ENCODE measurements around the gene OCRL. TPM values are rescaled to one million over a fixed set of nuclear protein-coding genes. Genes with fewer than 3 reads are reported as not detected.
A peak's percentile ranks its signal among the peaks of the same experiment; 100 is the strongest.

The OCRL gene
- total and polyA plus RNA-seq, 4 donors = 3.1 to 13.1 (median 5.7) TPM

DNA sequence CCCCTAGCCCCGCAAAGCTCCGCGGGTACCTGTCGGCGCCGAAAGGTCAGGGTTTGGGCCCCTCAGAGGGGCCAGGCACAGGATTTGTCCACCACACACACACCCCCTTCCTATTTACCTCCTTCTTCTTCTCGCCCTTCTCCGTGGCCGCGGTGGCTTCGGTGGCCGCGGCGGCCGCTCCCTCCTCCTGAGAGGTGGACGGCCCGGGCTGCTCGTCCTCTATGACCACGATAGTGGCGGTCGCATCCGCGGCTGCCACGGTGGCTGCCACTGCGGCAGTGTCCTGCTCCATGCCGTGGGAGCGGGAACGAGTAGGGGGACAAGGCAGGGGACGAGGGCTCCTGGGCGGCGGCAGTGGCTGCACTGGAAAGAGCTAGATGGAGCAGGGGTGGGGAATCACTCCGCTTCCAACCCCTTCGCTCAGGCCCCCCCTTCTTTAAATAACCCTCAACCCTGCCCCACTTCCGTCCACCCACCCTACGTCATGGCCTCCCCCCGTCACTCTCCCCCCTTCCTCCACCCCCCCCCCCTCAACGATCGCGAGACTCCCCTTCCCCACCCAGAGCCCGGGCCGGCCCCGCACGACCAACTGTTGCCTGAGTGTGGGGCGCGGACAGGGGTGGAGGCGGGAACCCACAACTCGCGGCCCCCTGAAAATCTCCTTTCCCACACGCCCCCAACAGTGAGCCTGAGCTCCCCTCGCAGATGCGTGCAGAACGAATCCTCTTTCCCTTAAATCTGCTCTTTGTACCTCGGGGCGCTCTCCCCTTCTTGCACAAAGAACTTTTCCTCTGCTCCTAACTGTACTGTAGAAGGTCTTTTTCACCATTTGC is 16.8 kb upstream of the OCRL start, which contains the start of gene SMARCA1:
Gene SMARCA1 (minus strand): TSS at position 412 of the 833 bp plus-strand sequence. CDS start 120 bp downstream, at position 292.
- TF ChIP-seq TAF1 (conservative IDR thresholded peaks at IDR 0.05) (peak; percentile 16), YY1 (IDR thresholded peaks at IDR 0.05) (no peak), JUND (IDR thresholded peaks at IDR 0.05) (no peak), GABPA (IDR thresholded peaks at IDR 0.05 in 1 of 2, conservative IDR thresholded peaks at IDR 0.05 in 1 of 2) (no peak), HNF4A (conservative IDR thresholded peaks at IDR 0.05) (peak; percentile 22 to 34), HNF4G (IDR thresholded peaks at IDR 0.05) (no peak), NR2F2 (IDR thresholded peaks at IDR 0.05) (no peak), RXRA (IDR thresholded peaks at IDR 0.05) (no peak), ATF3 (IDR thresholded peaks at IDR 0.05) (no peak)
- TF ChIP-seq, protein P1, sequence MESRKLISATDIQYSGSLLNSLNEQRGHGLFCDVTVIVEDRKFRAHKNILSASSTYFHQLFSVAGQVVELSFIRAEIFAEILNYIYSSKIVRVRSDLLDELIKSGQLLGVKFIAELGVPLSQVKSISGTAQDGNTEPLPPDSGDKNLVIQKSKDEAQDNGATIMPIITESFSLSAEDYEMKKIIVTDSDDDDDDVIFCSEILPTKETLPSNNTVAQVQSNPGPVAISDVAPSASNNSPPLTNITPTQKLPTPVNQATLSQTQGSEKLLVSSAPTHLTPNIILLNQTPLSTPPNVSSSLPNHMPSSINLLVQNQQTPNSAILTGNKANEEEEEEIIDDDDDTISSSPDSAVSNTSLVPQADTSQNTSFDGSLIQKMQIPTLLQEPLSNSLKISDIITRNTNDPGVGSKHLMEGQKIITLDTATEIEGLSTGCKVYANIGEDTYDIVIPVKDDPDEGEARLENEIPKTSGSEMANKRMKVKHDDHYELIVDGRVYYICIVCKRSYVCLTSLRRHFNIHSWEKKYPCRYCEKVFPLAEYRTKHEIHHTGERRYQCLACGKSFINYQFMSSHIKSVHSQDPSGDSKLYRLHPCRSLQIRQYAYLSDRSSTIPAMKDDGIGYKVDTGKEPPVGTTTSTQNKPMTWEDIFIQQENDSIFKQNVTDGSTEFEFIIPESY (IDR thresholded peaks at IDR 0.05) = no peak
- Histone ChIP-seq H3K4me1 (ENCODE audit: control insufficient read depth in 4 of 4, insufficient read depth in 4 of 4, low read length in 3 of 4) (peaks cover 0 to 17% (median 10%) of the 10 kb centered on the region in 4 donors), H3K9me3 (ENCODE audit: control insufficient read depth in 4 of 4, low read length in 3 of 4) (no peaks in the 10 kb centered on the region), H3K27me3 (ENCODE audit: control insufficient read depth in 4 of 4, insufficient read depth in 4 of 4, low read length in 3 of 4) (no peaks in the 10 kb centered on the region), H3K4me3 (ENCODE audit: low read depth in 1 of 3, low read length in 3 of 3) (peak within 1 kb of the TSS; percentile 45 to 85 (median 83)), H3K9ac (ENCODE audit: low read depth in 1 of 2, low read length in 2 of 2) (peak within 1 kb of the TSS; percentile 5 to 69), H3K36me3 (ENCODE audit: control insufficient read depth in 4 of 4, insufficient read depth in 3 of 4, low read depth in 1 of 4, low read length in 3 of 4) (no peaks in the 10 kb centered on the region), H3K27ac (ENCODE audit: low read depth in 1 of 2, low read length in 2 of 2) (peak within 1 kb of the TSS; percentile 92 to 96)
- 2% methylated on average over 52 of the region's 54 CpGs for WGBS
- DNase-seq (ENCODE audit: low spot score) = peak; percentile 52

DNA sequence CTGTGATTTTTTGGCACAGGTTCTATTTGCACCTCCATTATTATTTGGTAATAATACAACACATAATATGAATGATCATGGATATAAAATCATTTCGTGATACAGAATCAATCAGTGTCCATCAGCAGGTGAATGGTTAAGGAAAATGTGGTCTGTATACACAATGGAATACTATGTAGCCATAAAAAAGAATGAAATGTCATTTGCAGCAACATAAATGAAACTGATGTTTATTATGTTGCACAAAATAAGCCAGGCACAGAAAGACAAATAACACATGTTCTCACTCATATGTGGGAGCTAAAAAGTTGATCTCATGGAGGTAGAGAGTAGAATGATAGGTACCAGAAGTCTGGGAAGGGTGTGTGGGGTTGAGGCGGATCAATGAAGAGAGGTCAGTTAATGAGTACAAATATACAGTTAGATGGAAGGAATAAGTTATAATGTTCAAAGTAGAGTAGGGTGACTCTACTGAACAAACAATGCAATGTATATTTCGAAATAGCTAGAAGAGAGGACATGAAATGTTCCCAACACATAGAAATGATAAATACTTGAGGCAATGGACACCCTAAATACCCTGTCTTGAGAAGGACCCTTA is 15.7 kb upstream of the OCRL start:
- no peak for DNase-seq (ENCODE audit: low spot score)
- Histone ChIP-seq H3K36me3 (ENCODE audit: control insufficient read depth in 4 of 4, insufficient read depth in 3 of 4, low read depth in 1 of 4, low read length in 3 of 4) (no peaks in the 10 kb centered on the region), H3K4me1 (ENCODE audit: control insufficient read depth in 4 of 4, insufficient read depth in 4 of 4, low read length in 3 of 4) (peaks cover 0 to 17% (median 10%) of the 10 kb centered on the region in 4 donors), H3K4me3 (ENCODE audit: low read depth in 1 of 3, low read length in 3 of 3) (no peak overlapping the region), H3K27ac (ENCODE audit: low read depth in 1 of 2, low read length in 2 of 2) (peak overlapping the region; percentile 65 to 96), H3K27me3 (ENCODE audit: control insufficient read depth in 4 of 4, insufficient read depth in 4 of 4, low read length in 3 of 4) (no peaks in the 10 kb centered on the region), H3K9me3 (ENCODE audit: control insufficient read depth in 4 of 4, low read length in 3 of 4) (no peaks in the 10 kb centered on the region), H3K9ac (ENCODE audit: low read depth in 1 of 2, low read length in 2 of 2) (no peak overlapping the region)
- 46% methylated on average over 3 of the region's 3 CpGs for WGBS
- TF ChIP-seq RAD21 (IDR thresholded peaks at IDR 0.05) = no peak
- no peak for TF ChIP-seq TAF1 (conservative IDR thresholded peaks at IDR 0.05)
- TF ChIP-seq, protein P2, sequence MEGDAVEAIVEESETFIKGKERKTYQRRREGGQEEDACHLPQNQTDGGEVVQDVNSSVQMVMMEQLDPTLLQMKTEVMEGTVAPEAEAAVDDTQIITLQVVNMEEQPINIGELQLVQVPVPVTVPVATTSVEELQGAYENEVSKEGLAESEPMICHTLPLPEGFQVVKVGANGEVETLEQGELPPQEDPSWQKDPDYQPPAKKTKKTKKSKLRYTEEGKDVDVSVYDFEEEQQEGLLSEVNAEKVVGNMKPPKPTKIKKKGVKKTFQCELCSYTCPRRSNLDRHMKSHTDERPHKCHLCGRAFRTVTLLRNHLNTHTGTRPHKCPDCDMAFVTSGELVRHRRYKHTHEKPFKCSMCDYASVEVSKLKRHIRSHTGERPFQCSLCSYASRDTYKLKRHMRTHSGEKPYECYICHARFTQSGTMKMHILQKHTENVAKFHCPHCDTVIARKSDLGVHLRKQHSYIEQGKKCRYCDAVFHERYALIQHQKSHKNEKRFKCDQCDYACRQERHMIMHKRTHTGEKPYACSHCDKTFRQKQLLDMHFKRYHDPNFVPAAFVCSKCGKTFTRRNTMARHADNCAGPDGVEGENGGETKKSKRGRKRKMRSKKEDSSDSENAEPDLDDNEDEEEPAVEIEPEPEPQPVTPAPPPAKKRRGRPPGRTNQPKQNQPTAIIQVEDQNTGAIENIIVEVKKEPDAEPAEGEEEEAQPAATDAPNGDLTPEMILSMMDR (IDR thresholded peaks at IDR 0.05; ENCODE audit: low read depth, low read length, missing input control) = no peak
- no peak for TF ChIP-seq GABPA (IDR thresholded peaks at IDR 0.05 in 1 of 2, conservative IDR thresholded peaks at IDR 0.05 in 1 of 2)
- TF ChIP-seq NR2F2 (IDR thresholded peaks at IDR 0.05) = no peak
- no peak for TF ChIP-seq JUND (IDR thresholded peaks at IDR 0.05)
- TF ChIP-seq EGR1 (IDR thresholded peaks at IDR 0.05; ENCODE audit: low read depth in 2 of 2) = no peak
- no peak for TF ChIP-seq YY1 (IDR thresholded peaks at IDR 0.05)
- TF ChIP-seq RXRA (IDR thresholded peaks at IDR 0.05) = no peak
- TF ChIP-seq FOXA1 (IDR thresholded peaks at IDR 0.05) = no peak
- TF ChIP-seq MAX (IDR thresholded peaks at IDR 0.05) = no peak
- no peak for TF ChIP-seq ATF3 (IDR thresholded peaks at IDR 0.05)
- no peak for TF ChIP-seq HNF4A (conservative IDR thresholded peaks at IDR 0.05)
- TF ChIP-seq, protein P3, sequence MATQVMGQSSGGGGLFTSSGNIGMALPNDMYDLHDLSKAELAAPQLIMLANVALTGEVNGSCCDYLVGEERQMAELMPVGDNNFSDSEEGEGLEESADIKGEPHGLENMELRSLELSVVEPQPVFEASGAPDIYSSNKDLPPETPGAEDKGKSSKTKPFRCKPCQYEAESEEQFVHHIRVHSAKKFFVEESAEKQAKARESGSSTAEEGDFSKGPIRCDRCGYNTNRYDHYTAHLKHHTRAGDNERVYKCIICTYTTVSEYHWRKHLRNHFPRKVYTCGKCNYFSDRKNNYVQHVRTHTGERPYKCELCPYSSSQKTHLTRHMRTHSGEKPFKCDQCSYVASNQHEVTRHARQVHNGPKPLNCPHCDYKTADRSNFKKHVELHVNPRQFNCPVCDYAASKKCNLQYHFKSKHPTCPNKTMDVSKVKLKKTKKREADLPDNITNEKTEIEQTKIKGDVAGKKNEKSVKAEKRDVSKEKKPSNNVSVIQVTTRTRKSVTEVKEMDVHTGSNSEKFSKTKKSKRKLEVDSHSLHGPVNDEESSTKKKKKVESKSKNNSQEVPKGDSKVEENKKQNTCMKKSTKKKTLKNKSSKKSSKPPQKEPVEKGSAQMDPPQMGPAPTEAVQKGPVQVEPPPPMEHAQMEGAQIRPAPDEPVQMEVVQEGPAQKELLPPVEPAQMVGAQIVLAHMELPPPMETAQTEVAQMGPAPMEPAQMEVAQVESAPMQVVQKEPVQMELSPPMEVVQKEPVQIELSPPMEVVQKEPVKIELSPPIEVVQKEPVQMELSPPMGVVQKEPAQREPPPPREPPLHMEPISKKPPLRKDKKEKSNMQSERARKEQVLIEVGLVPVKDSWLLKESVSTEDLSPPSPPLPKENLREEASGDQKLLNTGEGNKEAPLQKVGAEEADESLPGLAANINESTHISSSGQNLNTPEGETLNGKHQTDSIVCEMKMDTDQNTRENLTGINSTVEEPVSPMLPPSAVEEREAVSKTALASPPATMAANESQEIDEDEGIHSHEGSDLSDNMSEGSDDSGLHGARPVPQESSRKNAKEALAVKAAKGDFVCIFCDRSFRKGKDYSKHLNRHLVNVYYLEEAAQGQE (IDR thresholded peaks at IDR 0.05) = no peak
- TF ChIP-seq FOXA2 (IDR thresholded peaks at IDR 0.05) = no peak
- TF ChIP-seq SP1 (IDR thresholded peaks at IDR 0.05) = no peak
- no peak for TF ChIP-seq HNF4G (IDR thresholded peaks at IDR 0.05)
- TF ChIP-seq, protein P1 (IDR thresholded peaks at IDR 0.05) = no peak
